OCI-LY7 (cell line): ENCODE results near the gene EBP. TPM values are rescaled to one million over a fixed set of nuclear protein-coding genes. Genes with fewer than 3 reads are reported as not detected.

Experiments
- Bru-seq: library from RNA; stranded (reverse); fragments of 400-500 nt; gene quantifications from one replicate; lab custom pipeline; 2021; lab: Mats Ljungman, UMichigan
- BruChase-seq, 2 experiments: library from RNA; stranded (reverse); fragments of 400-500 nt; gene quantifications; one replicate each; lab custom pipeline; 2021; lab: Mats Ljungman, UMichigan
- BruUV-seq: library from RNA; stranded (reverse); fragments of 400-500 nt; replicated peaks from 2 replicates; lab custom pipeline; 2021; lab: Mats Ljungman, UMichigan
- CTCF ChIA-PET: fragments of 300-600 bp; sonication (Branson Sonifier 250); formaldehyde crosslinking; loops from one replicate; lab custom pipeline; 2022; ENCODE audit warnings: antibody characterized with exemption; ENCODE audit not compliant: unreplicated experiment; lab: Charles Lee
- POLR2A ChIA-PET: fragments of 300-600 bp; sonication (Branson Sonifier 250); formaldehyde crosslinking; loops from one replicate; lab custom pipeline; 2022; ENCODE audit warnings: antibody characterized with exemption; lab: Charles Lee
- DNase-seq: peaks from one replicate; pipeline ENCODE4 v3.0.0-alpha.2; 2015; ENCODE audit warnings: low spot score
- H2AFZ ChIP-seq: fragments of 200-600 bp; sonication (generic), shearing (Covaris generic); 2 replicates; pipeline ENCODE4 v1.6.1; 2014; ENCODE audit warnings: mild to moderate bottlenecking, antibody characterized with exemption, low read length, moderate library complexity
- H3K27ac ChIP-seq: fragments of 200-600 bp; sonication (generic); 2 replicates; pipeline ENCODE4 v1.5.1; 2014; ENCODE audit warnings: mixed run types, low read depth, mild to moderate bottlenecking, moderate library complexity, low read length, inconsistent platforms; ENCODE audit not compliant: poor library complexity, severe bottlenecking
- H3K36me3 ChIP-seq: fragments of 200-600 bp; sonication (generic); 2 replicates; pipeline ENCODE4 v1.6.1; 2014; ENCODE audit warnings: mild to moderate bottlenecking, antibody characterized with exemption, low read length, moderate library complexity, mixed read lengths; ENCODE audit not compliant: insufficient read depth
- H3K4me1 ChIP-seq: fragments of 200-600 bp; sonication (generic); 2 replicates; pipeline ENCODE4 v1.5.1; 2014; ENCODE audit warnings: mild to moderate bottlenecking, low read length; ENCODE audit not compliant: insufficient read depth, poor library complexity, severe bottlenecking
- H3K4me2 ChIP-seq: fragments of 200-600 bp; sonication (generic); 2 replicates; pipeline ENCODE4 v1.6.1; 2014; ENCODE audit warnings: mild to moderate bottlenecking, low read length
- H3K4me3 ChIP-seq: fragments of 200-600 bp; sonication (generic); 2 replicates; pipeline ENCODE4 v1.5.1; 2014; ENCODE audit warnings: mild to moderate bottlenecking, low read depth, low read length; ENCODE audit not compliant: poor library complexity, severe bottlenecking
- H3K79me2 ChIP-seq: fragments of 200-600 bp; sonication (generic); 2 replicates; pipeline ENCODE4 v1.6.1; 2016; ENCODE audit warnings: low read depth, mild to moderate bottlenecking, low read length, moderate library complexity, mixed read lengths; ENCODE audit not compliant: insufficient read depth
- H3K9me2 ChIP-seq: fragments of 200-600 bp; sonication (generic); 2 replicates; pipeline ENCODE4 v1.6.1; 2016; ENCODE audit warnings: mild to moderate bottlenecking, low read length, mixed read lengths; ENCODE audit not compliant: insufficient read depth
- H3K9me3 ChIP-seq: fragments of 200-600 bp; sonication (generic); 2 replicates; pipeline ENCODE4 v1.6.1; 2014; ENCODE audit warnings: mild to moderate bottlenecking, mixed run types, low read length, mixed read lengths
- H4K20me1 ChIP-seq: fragments of 200-600 bp; sonication (generic); 2 replicates; pipeline ENCODE4 v1.6.1; 2014; ENCODE audit warnings: mild to moderate bottlenecking, antibody characterized with exemption, low read length, moderate library complexity, mixed read lengths; ENCODE audit not compliant: insufficient read depth
- EZH2phosphoT487 ChIP-seq: fragments of 200-600 bp; sonication (generic); IDR thresholded peaks from 2 replicates; pipeline ENCODE4 v1.6.1; 2018; ENCODE audit warnings: low read depth, borderline replicate concordance, mild to moderate bottlenecking, mixed run types, antibody characterized with exemption, low read length, moderate library complexity, mixed read lengths
- intact Hi-C: fragments of 100-400 bp; cut with micrococcal nuclease; formaldehyde crosslinking; loops from one replicate; pipeline ENCODE4 v1.10.0; 2022; ENCODE audit not compliant: unreplicated experiment
- long read RNA-seq: library from polyadenylated mRNA; stranded (forward); transcript quantifications from one replicate; pipeline ENCODE4 v2.0.0, GENCODE V29; 2022
- total RNA-seq, 2 experiments: library from RNA; depleted of rRNA in 1 of 2; stranded (reverse); fragments of >200 nt in 1 of 2; shearing (Covaris generic) in 1 of 2; gene quantifications; 2 replicates each; pipeline ENCODE4 v1.2.3, GENCODE V29; 2014 to 2022
- TF ChIP-seq, protein P1 (sequence below): fragments of 200-600 bp; sonication (generic); conservative IDR thresholded peaks from 2 replicates; pipeline ENCODE4 v1.5.1; 2014; ENCODE audit warnings: mild to moderate bottlenecking, antibody characterized with exemption, low read length, moderate library complexity, mixed read lengths

The EBP gene
- 94.4 and 101 TPM in 2 replicates for total RNA-seq (2014; rRNA removed; shearing (Covaris generic))
- 110 and 126 TPM in 2 replicates for total RNA-seq (2022)
- Bru-seq, nascent RNA = percentile 69 among the genes with signal in this experiment
- BruChase-seq, experiment 1, labeled RNA remaining after a 6-hour chase = percentile 78 among the genes with signal in this experiment
- percentile 80 among the genes with signal in this experiment for BruChase-seq, experiment 2, labeled RNA remaining after a 2-hour chase
- long read RNA-seq, transcript EBP-205 (5 exons, 1,775 nt) = major isoform, 91 of 186 reads
- long read RNA-seq, partial matches to known transcripts = 4 of 186 reads
- long read RNA-seq, other reads (novel, unspliced or antisense) = 84 of 186 reads

DNA sequence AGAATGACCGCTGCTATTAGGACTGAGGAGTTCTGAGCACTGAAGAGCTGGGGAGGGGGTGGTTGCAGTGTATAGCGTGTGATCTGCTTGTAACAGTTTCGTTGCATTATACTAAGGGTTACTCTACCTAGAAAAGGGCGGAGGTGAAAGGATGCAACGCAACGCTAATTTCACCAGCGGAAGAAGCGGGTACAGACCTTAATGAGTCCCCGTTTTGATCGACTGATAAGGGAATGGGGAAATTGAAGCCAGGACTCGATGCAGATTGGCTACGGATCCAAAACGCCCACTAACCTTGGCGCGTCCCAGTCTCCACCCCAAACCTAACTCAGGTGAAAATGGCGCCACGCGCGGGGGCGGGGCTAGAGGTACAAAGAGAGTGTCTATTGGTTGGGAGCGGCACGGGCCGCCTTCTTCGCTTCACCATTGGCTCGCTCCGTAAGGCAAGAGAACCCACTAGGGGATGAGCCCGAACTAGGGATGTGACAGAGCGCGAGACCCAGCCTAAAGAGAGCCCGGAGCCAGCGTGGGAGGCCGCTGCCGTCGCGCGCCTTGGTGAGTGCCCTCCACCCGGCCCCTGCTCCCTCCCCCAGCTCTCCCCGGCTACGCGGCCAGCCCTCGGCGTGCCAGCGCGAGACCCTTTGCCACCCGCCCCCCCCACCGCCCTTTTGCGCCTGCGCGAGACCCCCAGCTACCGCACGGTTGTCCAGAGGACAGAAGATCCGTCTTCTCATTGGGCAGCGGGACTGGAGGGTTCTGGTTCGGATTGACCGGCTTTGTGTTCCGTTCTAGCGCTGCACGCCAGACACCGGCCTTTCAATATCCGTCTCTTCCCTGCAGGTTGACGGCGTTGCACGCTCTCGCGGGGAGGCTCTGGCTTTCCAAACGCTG, at the start of gene EBP:
Gene EBP, plus strand, starts transcription at position 456 of the 891 bp plus-strand sequence. CDS start 1,964 bp downstream, outside the sequence.
- BruUV-seq = TSS peak; percentile 78
- TF ChIP-seq, protein P1, sequence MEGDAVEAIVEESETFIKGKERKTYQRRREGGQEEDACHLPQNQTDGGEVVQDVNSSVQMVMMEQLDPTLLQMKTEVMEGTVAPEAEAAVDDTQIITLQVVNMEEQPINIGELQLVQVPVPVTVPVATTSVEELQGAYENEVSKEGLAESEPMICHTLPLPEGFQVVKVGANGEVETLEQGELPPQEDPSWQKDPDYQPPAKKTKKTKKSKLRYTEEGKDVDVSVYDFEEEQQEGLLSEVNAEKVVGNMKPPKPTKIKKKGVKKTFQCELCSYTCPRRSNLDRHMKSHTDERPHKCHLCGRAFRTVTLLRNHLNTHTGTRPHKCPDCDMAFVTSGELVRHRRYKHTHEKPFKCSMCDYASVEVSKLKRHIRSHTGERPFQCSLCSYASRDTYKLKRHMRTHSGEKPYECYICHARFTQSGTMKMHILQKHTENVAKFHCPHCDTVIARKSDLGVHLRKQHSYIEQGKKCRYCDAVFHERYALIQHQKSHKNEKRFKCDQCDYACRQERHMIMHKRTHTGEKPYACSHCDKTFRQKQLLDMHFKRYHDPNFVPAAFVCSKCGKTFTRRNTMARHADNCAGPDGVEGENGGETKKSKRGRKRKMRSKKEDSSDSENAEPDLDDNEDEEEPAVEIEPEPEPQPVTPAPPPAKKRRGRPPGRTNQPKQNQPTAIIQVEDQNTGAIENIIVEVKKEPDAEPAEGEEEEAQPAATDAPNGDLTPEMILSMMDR = no peak
- TF ChIP-seq EZH2phosphoT487 = no peak

DNA sequence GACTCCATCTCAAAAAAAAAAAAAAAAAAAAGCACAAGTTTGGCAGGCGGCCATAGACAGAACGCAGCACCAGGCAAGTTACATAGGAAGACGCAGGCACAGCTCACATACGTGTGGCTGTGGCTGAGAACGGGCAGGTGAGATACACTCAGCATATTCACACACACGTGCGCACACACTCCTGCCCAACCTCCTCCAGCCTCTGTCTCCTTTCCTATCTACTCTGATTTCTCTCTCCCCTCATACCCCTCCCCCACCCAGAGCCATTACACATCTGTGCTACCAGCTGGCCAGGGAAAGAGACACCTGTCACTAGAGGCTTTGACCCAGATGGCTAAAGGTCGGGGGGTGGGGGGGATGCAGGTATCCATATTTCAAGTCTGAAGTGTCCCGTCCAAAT, 49.4 kb upstream of the EBP start:
- no peak overlapping the region for H3K4me2 ChIP-seq
- H3K4me3 ChIP-seq = no peak overlapping the region
- H3K4me1 ChIP-seq = peaks cover 28% of the 10 kb centered on the region
- H3K79me2 ChIP-seq = peaks cover 40% of the 10 kb centered on the region
- no peak for DNase-seq
- POLR2A ChIA-PET = interaction anchor here (0.7 kb wide), 1 partner anchor 9 kb away, joined by 5 read pairs; no protein-coding TSS in a partner anchor
- CTCF ChIA-PET = no interaction called here
- H3K36me3 ChIP-seq = 0 out of 2 replicates have a peak, but pooled peaks cover under 1% of the 10 kb centered on the region
- no peak overlapping the region for H3K27ac ChIP-seq
- TF ChIP-seq EZH2phosphoT487 = no peak
- TF ChIP-seq, protein P1 = no peak
- intact Hi-C loops = no loop called here
- no peak overlapping the region for H2AFZ ChIP-seq
- BruUV-seq = no TSS peak
- no peaks in the 10 kb centered on the region for H3K9me2 ChIP-seq
- no peaks in the 10 kb centered on the region for H4K20me1 ChIP-seq
- no peaks in the 10 kb centered on the region for H3K9me3 ChIP-seq

More for the DNA sequence above, at the start of gene EBP:
- CTCF ChIA-PET = no interaction called here
- H3K9me2 ChIP-seq = no peaks in the 10 kb centered on the region
- H3K4me2 ChIP-seq = peak within 1 kb of the TSS; percentile 96
- H4K20me1 ChIP-seq = no peaks in the 10 kb centered on the region
- H3K79me2 ChIP-seq = peaks cover 31% of the 10 kb centered on the region
- POLR2A ChIA-PET = interaction anchor here (1.6 kb wide), 1 partner anchor 50 kb away, joined by 3 read pairs; no protein-coding TSS in a partner anchor
- peak within 1 kb of the TSS; percentile 77; the same call in 1 of the 2 replicates for H2AFZ ChIP-seq
- H3K36me3 ChIP-seq = peaks cover 30% of the 10 kb centered on the region
- DNase-seq = peak; percentile 94
- H3K9me3 ChIP-seq = no peaks in the 10 kb centered on the region
- H3K4me3 ChIP-seq = peak within 1 kb of the TSS; percentile 95
- intact Hi-C loops = loop anchor here (5.0 kb wide), 2 partner anchors 44 to 51 kb away; partner anchors contain the start of genes FTSJ1 and RBM3
- peaks cover 50% of the 10 kb centered on the region for H3K4me1 ChIP-seq
- H3K27ac ChIP-seq = peak within 1 kb of the TSS; percentile 95
